ENCODE measurements around the gene SSTR3.
"Not testable (repeated sequence)": the region's sequence is repeated elsewhere in the genome, so short reads cannot be mapped to it uniquely, and the experiment has no call there.

The SSTR3 gene

DNA sequence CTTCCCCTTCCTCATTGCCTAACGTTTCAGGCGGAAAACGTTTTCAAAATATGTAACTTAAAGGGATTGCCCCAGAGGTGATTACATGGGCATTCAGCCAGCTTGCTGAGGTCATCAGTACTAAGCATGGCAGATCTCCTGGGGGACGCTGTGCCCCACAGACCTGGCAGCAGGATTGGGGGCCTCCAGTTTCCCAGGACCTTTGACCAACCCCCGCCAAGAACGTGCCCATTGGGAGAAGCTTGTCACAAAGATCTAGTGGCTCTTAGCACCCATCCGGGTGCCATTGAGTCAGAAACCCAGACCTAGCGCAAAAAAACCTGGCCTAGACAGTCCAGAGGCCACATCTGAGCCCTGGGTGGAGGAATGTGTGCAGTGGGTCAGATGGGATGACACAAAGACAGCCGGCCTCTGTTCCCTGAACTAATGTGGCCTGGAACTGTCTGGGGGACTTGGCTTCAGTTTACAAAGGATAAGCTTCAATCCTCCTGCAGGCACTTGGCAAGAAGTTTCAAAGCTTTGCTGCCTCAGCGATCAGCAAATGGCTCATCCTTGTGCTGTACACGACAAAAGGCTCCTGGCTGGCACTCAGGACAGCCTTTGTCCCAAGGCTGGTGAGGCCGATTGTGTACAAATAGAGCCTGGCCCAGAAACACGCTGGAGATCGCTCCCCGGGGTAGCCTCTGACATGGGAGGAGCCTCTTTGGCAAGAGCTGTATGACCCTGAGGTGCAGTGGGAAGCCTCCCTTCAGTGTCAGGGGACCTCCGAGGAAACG is 33.7 kb downstream of the SSTR3 start:
- DNase-seq, result no peak

DNA sequence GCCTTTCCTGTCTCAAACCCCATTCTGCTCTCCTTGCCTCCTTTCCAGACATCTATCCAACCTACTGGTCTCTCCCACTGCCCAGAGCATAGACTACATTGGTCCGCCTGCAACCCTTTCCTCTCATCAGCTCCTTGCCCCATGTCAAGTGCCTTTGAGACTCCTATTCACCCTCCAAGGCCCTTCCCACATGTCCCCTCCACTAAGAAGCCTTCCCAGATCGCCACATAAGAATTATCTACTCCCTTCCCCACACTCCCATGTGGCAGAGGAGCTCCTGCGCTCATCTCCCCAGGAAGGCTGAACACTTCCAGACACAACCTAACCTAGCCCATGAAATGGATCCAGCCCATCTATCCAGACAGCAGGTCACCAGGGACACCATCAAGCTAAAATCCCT is 34.5 kb downstream of the SSTR3 start:
- no peak for DNase-seq

DNA sequence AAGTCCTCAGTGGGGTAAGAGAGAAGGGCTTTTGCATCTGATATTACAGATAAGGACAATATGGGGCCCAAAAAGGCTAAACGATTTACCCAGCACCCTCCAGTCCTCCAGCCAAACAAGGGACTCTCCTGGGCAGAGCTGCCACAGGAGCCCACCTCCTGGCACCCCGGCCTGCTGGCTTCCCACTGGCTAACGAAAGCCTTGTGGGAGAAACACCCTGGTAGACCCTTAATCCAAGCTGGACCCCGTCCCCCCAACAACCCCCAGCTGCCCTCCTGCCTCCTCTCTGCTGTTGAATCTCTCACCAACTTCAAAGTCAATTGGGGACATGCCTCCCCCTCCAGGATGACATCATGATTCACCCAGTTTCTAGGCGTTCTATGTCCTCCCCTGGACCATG is 35.1 kb downstream of the SSTR3 start:
- DNase-seq, result no peak

DNA sequence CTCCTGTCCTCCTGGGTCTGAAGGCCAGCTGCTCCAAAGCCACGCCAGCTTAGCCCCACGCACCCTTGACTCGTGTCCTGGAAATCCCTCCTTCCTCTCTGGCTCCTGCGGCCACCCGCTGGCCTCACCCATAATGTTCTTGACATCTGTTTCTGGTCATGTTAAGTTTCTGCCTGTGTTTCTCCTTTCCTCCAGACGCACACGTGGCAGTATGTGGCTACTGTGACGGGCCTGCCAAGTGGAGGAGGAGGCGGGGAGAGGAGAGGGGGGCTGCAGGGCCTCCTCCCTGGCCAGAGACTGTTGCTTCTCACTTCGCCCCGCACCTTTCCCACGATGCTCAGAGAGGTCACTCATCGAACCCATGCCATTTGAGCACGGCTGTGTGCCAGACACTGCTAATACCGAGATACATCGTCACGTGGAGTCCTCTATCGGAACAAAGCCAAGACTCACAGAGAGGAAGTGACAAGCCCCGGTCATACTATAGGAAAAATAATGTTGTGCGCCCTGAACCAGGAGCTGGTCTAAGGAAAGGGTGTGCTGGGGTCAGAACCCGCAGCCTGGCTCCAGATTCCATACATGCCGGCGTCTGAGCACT is 35.7 kb downstream of the SSTR3 start:
- DNase-seq, result no peak

DNA sequence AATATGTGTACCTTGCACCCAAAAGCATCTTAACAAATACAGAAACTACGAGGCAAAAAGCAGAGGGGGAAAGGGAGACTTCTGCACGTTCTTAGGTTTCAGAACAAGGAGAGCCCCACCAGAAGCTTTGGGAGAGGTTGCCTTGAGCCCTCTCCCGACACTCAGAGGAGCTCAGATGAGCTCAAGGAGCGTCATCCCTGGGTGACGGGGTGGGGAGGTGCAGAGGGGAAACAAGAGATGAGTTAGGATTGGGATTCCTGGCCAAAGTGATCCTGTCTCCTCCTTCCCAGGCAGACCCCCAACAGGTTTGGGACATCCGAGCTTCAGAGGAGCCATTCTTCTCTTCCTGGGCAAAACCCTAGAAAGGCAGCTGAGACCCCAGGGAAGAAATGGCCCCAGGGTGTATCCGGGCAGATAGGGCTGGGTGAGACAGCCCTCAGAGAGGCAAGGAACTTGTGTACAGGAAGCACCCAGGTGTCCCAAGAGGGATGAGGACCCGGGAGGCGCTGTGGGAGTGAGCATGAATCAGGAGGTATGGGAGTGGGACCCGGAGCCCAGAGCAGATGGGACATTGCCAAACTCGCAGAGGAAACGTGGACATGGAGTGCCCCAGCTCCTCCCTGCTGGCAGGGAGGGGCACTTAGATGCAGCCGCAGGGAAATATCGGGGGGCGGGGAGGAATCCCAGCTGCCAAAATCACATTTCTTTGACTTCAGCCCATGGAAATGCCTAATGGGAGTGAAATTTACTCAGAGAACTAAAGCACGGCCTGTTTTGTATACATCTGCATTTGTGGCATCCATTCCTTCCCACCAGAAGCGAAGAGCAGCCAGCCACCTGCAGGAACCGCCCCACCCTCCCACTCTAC is 36.6 kb downstream of the SSTR3 start:
- no peak for DNase-seq

DNA sequence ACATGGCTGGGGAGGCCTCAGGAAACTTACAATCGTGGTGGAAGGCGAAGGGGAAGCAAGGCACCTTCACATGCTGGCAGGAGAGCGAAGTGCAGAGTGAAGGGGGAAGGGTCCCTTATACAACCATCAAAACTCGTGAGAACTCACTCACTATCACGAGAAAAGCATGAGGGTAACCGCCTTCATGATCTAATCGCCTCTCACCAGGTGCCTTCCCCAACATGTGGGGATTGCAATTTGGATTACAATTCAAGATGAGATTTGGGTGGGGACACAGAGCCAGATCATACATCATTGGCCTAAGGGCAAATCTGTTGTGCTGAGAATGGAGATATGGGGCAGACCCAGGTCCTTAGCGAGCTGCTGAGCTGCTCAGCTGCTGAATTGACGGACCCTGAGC is 37.3 kb downstream of the SSTR3 start:
- DNase-seq, result no peak

DNA sequence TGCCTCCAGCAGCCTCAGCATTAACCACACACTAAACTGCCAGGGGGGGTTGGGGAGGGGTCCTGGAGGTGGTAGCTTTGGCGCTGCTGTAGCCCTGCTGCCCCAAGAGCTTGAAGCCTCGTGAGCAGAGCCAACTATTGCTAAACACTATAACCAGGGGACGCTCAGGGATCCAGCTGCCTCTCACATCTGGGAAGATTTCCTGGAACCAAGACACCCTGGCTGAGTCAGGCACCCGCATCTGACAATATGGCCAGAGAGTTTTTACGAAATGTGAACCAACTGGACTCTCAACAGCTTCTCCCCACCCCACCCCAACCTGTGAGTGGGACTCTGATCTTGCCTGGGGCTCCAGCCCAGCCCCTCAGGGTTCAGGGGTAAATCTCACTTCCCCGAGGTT is 38.6 kb downstream of the SSTR3 start:
- DNase-seq, result no peak

DNA sequence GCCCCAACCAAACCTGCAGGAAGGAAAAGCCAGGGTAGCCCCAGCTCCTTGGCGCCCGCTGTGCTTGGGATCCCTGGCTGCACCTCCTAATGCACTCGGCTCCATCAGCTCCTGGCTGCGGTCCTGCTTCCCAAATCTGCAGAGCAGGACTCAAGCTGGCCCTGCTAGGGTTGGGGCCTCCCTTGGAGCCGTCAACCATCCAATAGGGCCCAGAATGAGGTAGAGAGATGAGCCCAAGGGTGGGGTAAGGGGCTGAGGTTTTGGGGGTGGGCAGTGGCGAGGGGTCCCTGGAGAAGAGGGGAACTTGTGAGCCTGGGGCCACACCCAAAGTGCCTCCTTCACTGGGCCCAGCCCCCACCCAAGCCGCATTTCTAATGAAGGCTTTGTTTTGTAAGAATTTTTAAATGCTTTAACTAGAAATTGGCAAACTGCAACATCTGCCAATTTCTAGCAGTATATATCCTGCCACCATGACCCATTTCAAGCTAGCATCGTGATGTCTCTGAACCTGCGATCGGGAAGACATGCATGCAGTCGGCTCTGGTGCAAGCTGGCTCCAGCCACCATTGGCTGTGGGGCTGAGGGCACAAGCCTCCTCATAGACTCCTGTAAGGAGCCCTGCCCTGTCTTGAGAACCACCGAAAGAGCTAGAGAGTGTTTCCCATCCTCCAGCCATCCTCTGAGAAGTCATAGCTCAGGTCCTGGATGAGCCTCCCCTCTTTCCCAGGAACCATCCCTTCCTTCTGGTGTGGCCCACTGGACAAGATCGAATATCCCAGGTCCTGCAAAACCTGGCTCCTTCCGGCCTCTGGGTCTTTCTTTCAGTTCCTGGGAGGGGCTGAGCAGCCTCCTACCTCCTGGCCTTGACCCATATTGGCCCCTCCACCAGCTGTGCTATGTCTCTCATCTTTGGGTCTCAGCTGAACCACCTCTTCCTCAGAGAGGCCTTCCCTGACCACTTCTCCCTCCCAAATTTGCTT is 39.7 kb downstream of the SSTR3 start:
- DNase-seq, result no peak

DNA sequence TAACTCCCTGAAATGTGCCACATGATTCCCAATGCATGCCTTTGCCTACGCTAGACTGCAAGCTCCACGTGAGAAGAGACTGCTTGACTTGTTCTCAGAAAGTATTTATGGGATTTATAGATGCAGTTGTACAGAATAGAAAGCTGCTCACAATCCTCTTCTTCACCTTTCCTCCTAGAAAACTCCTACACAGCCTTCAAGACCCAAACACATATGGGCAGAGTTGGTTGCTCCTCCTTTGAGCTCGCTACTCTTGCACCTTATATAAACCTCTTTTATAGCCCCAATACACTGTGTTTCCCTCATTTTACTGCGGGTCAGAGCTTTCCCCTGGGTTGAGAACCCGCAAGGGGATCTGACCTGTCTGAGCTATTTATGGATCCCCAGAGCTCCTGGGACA is 40.6 kb downstream of the SSTR3 start:
- no peak for DNase-seq

DNA sequence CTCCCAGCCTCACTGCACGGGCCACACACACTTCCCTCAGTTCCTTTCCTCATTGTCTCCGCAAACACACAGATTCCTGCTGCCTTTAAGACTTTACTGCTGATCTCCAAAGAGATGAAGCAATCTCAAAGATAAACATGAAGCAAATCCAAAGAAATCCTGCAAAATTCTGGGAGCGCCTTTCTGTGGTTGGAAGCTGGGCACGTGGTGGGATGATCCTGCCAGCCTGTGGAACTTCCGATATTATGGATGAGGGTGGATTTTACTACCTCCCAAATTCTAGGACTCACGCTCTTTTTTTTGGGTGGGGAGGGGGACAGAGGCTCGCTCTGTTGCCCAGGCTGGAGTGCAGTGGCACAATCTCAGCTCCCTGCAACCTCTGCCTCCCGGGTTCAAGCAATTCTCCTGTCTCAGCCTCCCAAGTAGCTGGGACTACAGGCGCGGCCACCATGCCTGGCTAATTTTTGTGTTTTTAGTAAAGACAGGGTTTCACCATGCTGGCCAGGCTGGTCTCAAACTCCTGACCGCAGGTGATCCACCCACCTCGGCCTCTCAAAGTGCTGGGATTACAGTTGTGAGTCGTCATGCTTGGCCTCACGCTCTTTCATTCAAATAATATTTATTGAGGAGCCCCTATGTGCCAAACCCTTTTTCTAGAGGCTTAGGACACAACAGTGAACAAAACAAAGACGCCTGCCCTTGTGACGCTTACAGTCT is 41.4 kb downstream of the SSTR3 start:
- not testable (repeated sequence) for DNase-seq

DNA sequence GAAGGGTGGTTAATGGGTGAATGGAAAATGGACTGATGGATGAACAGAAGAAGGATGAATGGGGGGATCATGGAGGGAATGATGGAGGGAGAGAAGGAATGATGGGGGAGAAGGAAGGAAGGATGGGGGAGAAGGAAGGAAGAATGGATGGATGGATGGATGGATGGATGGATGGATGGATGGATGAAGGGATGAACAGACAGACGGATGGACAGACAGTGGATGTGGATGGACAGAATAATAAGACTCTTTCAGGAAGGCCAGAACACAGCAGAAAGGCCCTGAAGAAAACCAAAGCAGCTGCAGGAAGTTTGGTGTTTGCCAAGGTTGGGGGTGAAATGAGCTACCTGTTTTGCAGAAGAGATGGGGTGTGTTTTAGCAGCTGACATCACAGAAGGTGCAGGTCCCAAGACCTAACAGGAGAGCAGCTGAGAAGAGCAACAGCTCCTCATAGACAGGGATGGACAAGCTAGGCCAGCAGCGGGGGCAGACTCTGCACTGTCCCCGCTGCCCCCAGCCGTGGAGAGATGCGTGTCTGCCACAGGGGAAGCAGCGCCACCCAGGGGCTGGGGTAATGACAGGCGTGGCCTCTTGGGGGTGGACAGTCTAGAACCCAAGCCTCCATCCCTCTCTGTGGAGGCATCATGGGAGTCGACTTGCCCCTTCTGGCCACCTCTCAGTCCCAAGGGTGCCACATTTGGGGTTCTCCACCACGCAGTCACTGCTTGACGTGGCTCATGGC is 42.2 kb downstream of the SSTR3 start:
- DNase-seq, result no peak

DNA sequence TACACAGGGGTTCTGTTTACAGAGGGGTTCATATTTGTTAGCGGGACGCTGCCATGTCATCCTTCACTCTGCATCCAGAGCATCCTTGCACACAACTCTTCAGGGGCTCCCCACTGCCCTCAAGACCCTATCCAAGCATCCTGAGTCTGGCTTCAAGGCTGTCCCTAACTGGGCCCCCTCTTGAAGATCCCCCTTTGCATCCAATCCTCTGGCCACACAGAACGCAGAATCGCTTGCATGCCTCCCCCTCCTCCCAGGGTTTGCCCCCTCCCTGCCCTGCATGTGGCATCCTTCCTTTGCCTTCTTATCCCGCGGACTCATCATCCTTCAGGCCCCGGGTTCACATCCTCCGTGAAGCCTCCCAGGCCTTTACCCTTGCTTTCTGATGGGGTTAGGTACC is 42.9 kb downstream of the SSTR3 start:
- DNase-seq, result no peak

DNA sequence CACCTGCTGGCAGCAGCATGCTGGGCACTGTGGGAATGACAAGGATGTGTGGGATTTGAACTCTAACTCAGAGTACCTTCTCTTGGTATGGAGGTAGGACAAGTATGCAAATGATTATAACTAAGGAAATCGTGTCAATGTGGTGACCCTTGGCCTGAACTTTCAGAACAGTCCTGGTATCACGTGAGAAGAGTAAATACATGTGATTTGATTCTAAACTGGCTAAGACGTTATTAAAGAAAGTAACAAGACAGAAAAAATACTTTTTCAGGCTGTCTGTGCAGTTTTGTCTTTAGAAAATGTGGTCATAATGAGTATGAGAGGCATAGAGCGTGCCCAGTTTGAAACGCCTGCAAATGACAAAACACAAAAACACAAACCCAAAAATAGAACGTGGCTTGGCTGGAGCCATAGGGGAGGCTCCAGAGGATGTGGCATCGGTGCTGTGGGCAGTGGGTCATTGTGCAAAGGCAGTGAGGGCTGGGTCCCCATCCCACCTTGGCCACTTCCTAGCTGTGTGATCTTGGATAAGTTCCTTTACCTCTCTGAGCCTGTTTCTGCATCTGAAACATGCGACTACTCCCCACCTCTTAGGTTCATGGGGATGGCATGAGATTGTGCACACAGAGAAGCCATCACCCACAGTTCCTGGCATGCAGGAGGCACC is 44.2 kb downstream of the SSTR3 start:
- DNase-seq, result no peak

DNA sequence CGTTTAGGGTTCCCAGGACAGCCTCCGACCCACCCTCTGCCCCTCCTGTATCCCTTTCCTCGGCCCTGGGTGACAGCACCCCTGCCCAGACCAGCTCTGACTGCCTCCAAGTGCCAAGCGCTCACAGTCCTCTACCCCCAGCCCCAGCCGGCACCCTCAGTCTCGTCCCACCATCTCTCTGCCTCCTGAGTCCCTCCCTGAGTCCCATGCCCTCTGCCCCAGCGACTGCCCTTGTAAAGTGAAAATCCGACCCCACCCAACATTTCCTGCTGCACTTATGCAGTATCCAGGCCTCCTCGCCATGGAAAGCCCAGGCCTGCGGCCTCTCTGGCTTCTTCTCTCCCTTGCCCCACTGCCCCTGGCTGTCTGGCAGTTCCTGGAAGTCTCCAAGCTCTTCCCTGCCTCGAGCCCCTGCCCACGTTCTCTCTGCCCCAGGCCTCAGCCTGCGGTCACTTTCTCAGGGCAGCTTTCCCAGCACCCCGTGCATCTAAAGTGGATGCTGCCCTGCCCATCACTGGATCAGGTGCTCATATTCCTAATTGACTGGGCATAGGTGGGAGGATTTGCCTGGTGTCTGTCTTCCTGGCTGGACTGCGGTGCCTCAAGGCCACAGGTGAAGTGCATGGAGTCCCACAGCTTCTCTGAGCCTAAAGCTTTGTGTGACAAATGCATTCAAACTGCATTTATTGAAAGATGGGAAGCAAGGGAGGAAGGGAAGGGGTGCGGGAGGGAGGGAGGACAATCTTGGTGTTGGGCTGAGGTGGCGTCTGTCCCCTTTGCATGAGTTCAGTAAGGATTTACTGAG is 44.9 kb downstream of the SSTR3 start:
- no peak for DNase-seq

DNA sequence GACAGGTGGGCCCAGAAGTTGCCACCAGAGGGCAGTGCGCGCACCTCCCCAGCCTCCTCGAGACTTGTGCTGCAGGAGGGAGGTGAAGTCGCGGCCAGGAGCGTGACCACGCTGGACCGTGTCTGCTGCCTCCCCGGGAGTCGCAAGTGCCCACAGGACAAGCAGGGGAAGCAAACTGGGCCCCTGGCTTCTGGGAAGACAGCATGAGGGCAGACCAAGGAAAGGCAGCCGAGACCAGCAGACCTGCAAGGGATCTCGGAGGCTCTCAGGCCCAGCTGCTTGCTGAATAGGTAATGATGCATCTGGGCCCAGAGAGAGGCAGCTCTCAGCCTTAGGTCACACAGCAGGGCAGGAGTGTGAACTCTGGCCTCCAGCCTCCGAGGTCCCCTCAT is 45.6 kb downstream of the SSTR3 start:
- DNase-seq, result no peak

DNA sequence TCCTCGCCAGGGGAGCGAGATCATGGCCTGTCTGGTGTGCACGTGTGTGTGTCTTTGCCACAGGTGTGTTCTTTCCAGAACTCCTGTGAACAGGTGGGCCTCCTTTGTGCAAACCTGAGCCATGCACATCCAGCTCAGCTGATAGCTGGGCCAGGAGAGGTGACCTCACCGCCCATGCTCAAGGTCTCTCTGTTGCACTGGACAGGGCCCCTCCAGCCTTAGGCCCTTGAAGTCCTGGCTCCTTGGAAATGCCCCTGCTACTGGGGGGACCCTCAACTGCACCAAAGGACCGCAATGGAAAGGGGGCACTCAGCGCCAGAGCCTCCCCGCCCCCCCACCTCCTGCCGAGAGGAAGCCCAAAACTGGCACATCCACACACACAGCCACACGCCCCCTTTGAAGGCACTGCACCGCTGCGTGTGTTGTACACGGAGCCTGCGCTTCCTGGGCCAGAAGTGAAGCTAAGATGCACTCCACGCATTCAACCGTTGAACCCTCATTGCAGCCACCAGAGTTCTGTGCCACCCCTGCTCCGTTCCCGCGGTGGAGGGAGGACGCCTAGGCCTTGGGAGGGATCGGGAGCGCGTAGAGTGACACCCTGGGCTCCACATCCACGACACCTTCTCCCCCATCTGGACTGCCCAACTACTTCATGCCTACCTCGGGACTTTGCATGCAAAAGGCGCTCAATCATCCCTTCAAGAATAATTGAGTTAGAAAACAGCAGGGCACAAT is 46.2 kb downstream of the SSTR3 start:
- no peak for DNase-seq

DNA sequence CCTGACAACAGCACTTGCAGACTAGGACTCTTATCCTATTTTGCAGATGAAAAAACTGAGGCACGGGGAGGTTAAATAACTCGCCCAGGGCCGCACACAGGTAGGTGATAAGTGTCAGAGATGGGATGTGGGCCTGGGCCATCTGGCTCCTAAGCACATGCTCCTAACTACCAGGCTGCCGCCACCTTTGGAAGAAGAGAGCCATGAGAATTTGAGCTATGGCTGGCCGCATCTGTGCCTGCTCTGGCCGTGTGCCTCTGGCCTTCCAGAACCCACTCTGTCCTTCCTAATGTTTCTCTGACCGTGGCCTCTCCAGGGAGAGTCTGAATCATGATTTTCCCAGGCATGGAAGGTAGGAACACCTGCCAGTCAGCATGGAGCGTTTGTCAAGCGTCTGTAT is 47.2 kb downstream of the SSTR3 start:
- no peak for DNase-seq

DNA sequence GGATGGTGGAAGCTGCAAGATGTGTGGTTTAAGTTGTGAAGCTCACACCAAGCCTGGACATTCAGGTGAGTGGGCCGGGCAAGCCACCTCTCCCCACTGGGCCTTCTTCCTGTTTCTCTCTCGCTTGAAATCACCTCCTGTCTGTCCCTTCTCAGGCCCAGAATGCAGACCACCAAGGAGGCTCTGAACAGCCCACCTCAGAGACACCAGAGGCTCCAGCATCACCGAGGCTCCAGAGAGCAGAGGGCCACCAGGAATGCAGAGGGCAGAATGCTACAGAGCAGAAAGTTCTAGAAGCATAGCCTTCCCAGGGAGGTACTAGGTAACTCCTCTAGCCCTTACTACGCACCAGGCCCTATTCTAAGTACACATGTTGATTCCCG is 47.8 kb downstream of the SSTR3 start:
- DNase-seq, result no peak
